Osteocyte (in vitro differentiated cells): ENCODE results near the gene NUDCD3. TPM values are rescaled to one million over a fixed set of nuclear protein-coding genes. Genes with fewer than 3 reads are reported as not detected.

Experiments used
- DNase-seq: peaks from one replicate; pipeline ENCODE4 v3.0.0; 2021; ENCODE audit warnings: mixed read lengths; ENCODE audit not compliant: unreplicated experiment; ENCODE audit errors: extremely low spot score
- H3K27ac Mint-ChIP-seq: one replicate; pipeline ENCODE4 v1.8.0; 2021; ENCODE audit warnings: mild to moderate bottlenecking, mixed read lengths; ENCODE audit not compliant: unreplicated experiment
- H3K27me3 Mint-ChIP-seq: one replicate; pipeline ENCODE4 v1.8.0; 2021; ENCODE audit warnings: mixed read lengths; ENCODE audit not compliant: unreplicated experiment
- H3K36me3 Mint-ChIP-seq: one replicate; pipeline ENCODE4 v1.8.0; 2021; ENCODE audit warnings: mixed read lengths; ENCODE audit not compliant: unreplicated experiment
- H3K4me1 Mint-ChIP-seq: one replicate; pipeline ENCODE4 v1.8.0; 2021; ENCODE audit warnings: mixed read lengths; ENCODE audit not compliant: unreplicated experiment
- H3K4me3 Mint-ChIP-seq: one replicate; pipeline ENCODE4 v1.8.0; 2021; ENCODE audit warnings: mild to moderate bottlenecking, moderate library complexity, mixed read lengths; ENCODE audit not compliant: unreplicated experiment
- H3K9me3 Mint-ChIP-seq: one replicate; pipeline ENCODE4 v1.8.0; 2021; ENCODE audit warnings: mixed read lengths; ENCODE audit not compliant: unreplicated experiment
- CTCF ChIP-seq: fragments of 200-600 bp; sonication (generic); IDR thresholded peaks from 2 replicates; pipeline ENCODE4 v1.5.0; 2021; ENCODE audit warnings: antibody characterized with exemption, mild to moderate bottlenecking, moderate library complexity
- long read RNA-seq: library from polyadenylated mRNA; unstranded; transcript quantifications from one replicate; pipeline ENCODE4 v2.0.0, GENCODE V29; 2021
- total RNA-seq: library from RNA; stranded (reverse); gene quantifications from 2 replicates; pipeline ENCODE4 v1.2.1, GENCODE V29; 2021

Gene NUDCD3
- 112 and 128 TPM in 2 replicates for total RNA-seq
- long read RNA-seq, full-length matches to known transcripts = 200 of 253 reads
- long read RNA-seq, partial matches to known transcripts = 16 of 253 reads
- long read RNA-seq, other reads (novel, unspliced or antisense) = 37 of 253 reads

- DNase-seq = peak; percentile 92
- peaks cover 35% of the 10 kb centered on the region for H3K4me1 Mint-ChIP-seq
- no peaks in the 10 kb centered on the region for H3K9me3 Mint-ChIP-seq
- TF ChIP-seq CTCF = no peak
- peaks cover 3% of the 10 kb centered on the region for H3K36me3 Mint-ChIP-seq
- peak within 1 kb of the TSS; percentile 95 for H3K27ac Mint-ChIP-seq
- H3K4me3 Mint-ChIP-seq = peak within 1 kb of the TSS; percentile 84
- peaks cover 9% of the 10 kb centered on the region for H3K27me3 Mint-ChIP-seq
Measured at GRCh38 chr7:44490351-44491200, at the start of gene NUDCD3. Gene NUDCD3 (minus strand): TSS chr7:44490658. CDS start chr7:44490600, 58 bp downstream.

GRCh38 chr7:44539669-44540506 is 49.4 kb upstream of the NUDCD3 start:
- Mint-ChIP-seq H3K4me1 (no peaks in the 10 kb centered on the region), H3K27ac (no peak overlapping the region), H3K9me3 (no peaks in the 10 kb centered on the region), H3K27me3 (peaks cover 5% of the 10 kb centered on the region), H3K36me3 (no peaks in the 10 kb centered on the region), H3K4me3 (no peak overlapping the region)
- no peak for TF ChIP-seq CTCF
- no peak for DNase-seq

GRCh38 chr7:44538798-44539668 is 48.6 kb upstream of the NUDCD3 start:
- Mint-ChIP-seq H3K4me3 (no peak overlapping the region), H3K27me3 (peaks cover 2% of the 10 kb centered on the region), H3K9me3 (no peaks in the 10 kb centered on the region), H3K4me1 (no peaks in the 10 kb centered on the region), H3K36me3 (no peaks in the 10 kb centered on the region), H3K27ac (no peak overlapping the region)
- TF ChIP-seq CTCF = no peak
- DNase-seq = no peak

GRCh38 chr7:44538093-44538797 is 47.8 kb upstream of the NUDCD3 start:
- H3K4me3 Mint-ChIP-seq = no peak overlapping the region
- TF ChIP-seq CTCF = no peak

More at GRCh38 chr7:44538093-44538797, 47.8 kb upstream of the NUDCD3 start:
- no peak for DNase-seq
- Mint-ChIP-seq H3K27me3 (peaks cover 2% of the 10 kb centered on the region), H3K36me3 (no peaks in the 10 kb centered on the region), H3K9me3 (no peaks in the 10 kb centered on the region), H3K4me1 (no peaks in the 10 kb centered on the region), H3K27ac (no peak overlapping the region)
